SK-N-SH (cell line): ENCODE measurements around the gene KCNK4. TPM values are rescaled to one million over a fixed set of nuclear protein-coding genes. Genes with fewer than 3 reads are reported as not detected.

ENCODE experiments used
- CTCF ChIA-PET: fragments of 300-600, 350-600 bp; formaldehyde crosslinking; extraction: SDS; loops from one replicate; lab custom pipeline; 2021; lab: Yijun Ruan, JAX
- POLR2A ChIA-PET: fragments of 350-600 bp; sonication (Branson Sonifier 250); formaldehyde crosslinking; extraction: SDS; loops from one replicate; lab custom pipeline; 2020; ENCODE audit warnings: antibody characterized with exemption, inconsistent platforms; lab: Yijun Ruan, JAX
- DNase-seq: peaks from one replicate; pipeline ENCODE4 v3.0.0; 2012
- H2AFZ ChIP-seq: fragments of 200-600 bp; sonication (generic); 2 replicates; pipeline ENCODE4 v1.8.1; 2016; ENCODE audit warnings: antibody characterized with exemption, mild to moderate bottlenecking, low read depth
- H3F3A ChIP-seq: fragments of 200-600 bp; sonication (generic); replicated peaks from 2 replicates; pipeline ENCODE3; 2016; ENCODE audit warnings: antibody characterized with exemption, mild to moderate bottlenecking; ENCODE audit not compliant: insufficient read depth
- H3K27ac ChIP-seq, 2 experiments: fragments of 200-500 bp in 1 of 2; fragments of 200-600 bp in 1 of 2; sonication (Bioruptor generic) in 1 of 2; sonication (generic), shearing (Covaris generic) in 1 of 2; 2 replicates each; pipeline versions ENCODE4 v1.5.1 to v1.6.1; 2014 to 2016; ENCODE audit warnings: low read depth in 2 of 2, inconsistent platforms in 1 of 2, low read length in 1 of 2, mild to moderate bottlenecking in 1 of 2, mixed read lengths in 1 of 2
- H3K27me3 ChIP-seq: fragments of 200-600 bp; sonication (generic), shearing (Covaris generic); 2 replicates; pipeline ENCODE4 v1.6.1; 2016; ENCODE audit warnings: mixed run types; ENCODE audit not compliant: insufficient read depth
- H3K36me3 ChIP-seq, 2 experiments: fragments of 200-500 bp in 1 of 2; fragments of 200-600 bp in 1 of 2; sonication (Bioruptor generic) in 1 of 2; sonication (generic) in 1 of 2; replicated peaks in 1 of 2; 2 replicates each; pipeline versions ENCODE3 to v1.5.1; 2014 to 2016; ENCODE audit warnings: low read length in 1 of 2, mild to moderate bottlenecking in 1 of 2; ENCODE audit not compliant: insufficient read depth in 2 of 2, control insufficient read depth in 1 of 2
- H3K4me1 ChIP-seq, 2 experiments: fragments of 200-500 bp in 1 of 2; fragments of 200-600 bp in 1 of 2; sonication (Bioruptor generic) in 1 of 2; sonication (generic), shearing (Covaris generic) in 1 of 2; 2 replicates each; pipeline versions ENCODE4 v1.5.1 to v1.6.1; 2014 to 2016; ENCODE audit warnings: low read depth in 1 of 2, low read length in 1 of 2, mixed run types in 1 of 2; ENCODE audit not compliant: insufficient read depth in 2 of 2, control insufficient read depth in 1 of 2
- H3K4me2 ChIP-seq: fragments of 200-600 bp; sonication (generic), shearing (Covaris generic); 2 replicates; pipeline ENCODE4 v1.6.1; 2017; ENCODE audit warnings: mixed run types
- H3K4me3 ChIP-seq, 2 experiments: fragments of 200-500 bp in 1 of 2; fragments of 200-600 bp in 1 of 2; sonication (Bioruptor generic) in 1 of 2; sonication (generic), shearing (Covaris generic) in 1 of 2; 2 replicates each; pipeline versions ENCODE4 v1.5.1 to v1.8.1; 2014 to 2016; ENCODE audit warnings: low read depth in 2 of 2, inconsistent platforms in 1 of 2, low read length in 1 of 2, mild to moderate bottlenecking in 1 of 2, mixed read lengths in 1 of 2, moderate library complexity in 1 of 2
- H3K79me2 ChIP-seq: fragments of 200-600 bp; sonication (generic); 2 replicates; pipeline ENCODE4 v1.8.1; 2017; ENCODE audit warnings: mild to moderate bottlenecking; ENCODE audit not compliant: insufficient read depth
- H3K9ac ChIP-seq: fragments of 200-600 bp; sonication (generic); 2 replicates; pipeline ENCODE4 v1.6.1; 2017; ENCODE audit warnings: mixed run types
- H3K9me2 ChIP-seq: fragments of 200-600 bp; sonication (generic); 2 replicates; pipeline ENCODE4 v1.6.1; 2017; ENCODE audit warnings: mixed run types
- H3K9me3 ChIP-seq: fragments of 200-600 bp; sonication (generic); 2 replicates; pipeline ENCODE4 v1.6.1; 2017; ENCODE audit warnings: mixed run types, mild to moderate bottlenecking, moderate library complexity
- H4K20me1 ChIP-seq: fragments of 200-600 bp; sonication (generic); 2 replicates; pipeline ENCODE4 v1.6.1; 2017; ENCODE audit warnings: mild to moderate bottlenecking, mixed run types; ENCODE audit not compliant: insufficient read depth
- ELF1 ChIP-seq: IDR thresholded peaks from 2 replicates; pipeline ENCODE4 v1.4.0; 2012
- EP300 ChIP-seq, 2 experiments: IDR thresholded peaks; 2 replicates each; pipeline versions ENCODE4 v1.4.0 to v1.6.1; 2012; ENCODE audit warnings: borderline replicate concordance in 1 of 2, low read depth in 1 of 2, low read length in 1 of 2
- FOSL2 ChIP-seq: IDR thresholded peaks from 2 replicates; pipeline ENCODE4 v1.4.0; 2012; ENCODE audit warnings: low read depth, mild to moderate bottlenecking, moderate library complexity, borderline replicate concordance
- FOXJ3 ChIP-seq: sonication (generic); formaldehyde crosslinking; IDR thresholded peaks from 2 replicates; pipeline ENCODE4 v1.5.1; 2020; ENCODE audit warnings: mild to moderate bottlenecking, missing genetic modification reagents
- FOXM1 ChIP-seq: IDR thresholded peaks from 2 replicates; pipeline ENCODE4 v1.4.0; 2012; ENCODE audit warnings: low read depth, mild to moderate bottlenecking
- GATA2 ChIP-seq: sonication (generic); formaldehyde crosslinking; IDR thresholded peaks from 2 replicates; pipeline ENCODE4 v1.5.0; 2020; ENCODE audit warnings: mild to moderate bottlenecking, missing genetic modification reagents
- JUND ChIP-seq: IDR thresholded peaks from 2 replicates; pipeline ENCODE4 v1.4.0; 2012
- NFIC ChIP-seq: IDR thresholded peaks from 2 replicates; pipeline ENCODE4 v1.4.0; 2012; ENCODE audit warnings: borderline replicate concordance
- REST ChIP-seq: IDR thresholded peaks from 2 replicates; pipeline ENCODE4 v1.6.1; 2012; ENCODE audit warnings: mild to moderate bottlenecking, low read depth, low read length, moderate library complexity
- TAF1 ChIP-seq: IDR thresholded peaks from 2 replicates; pipeline ENCODE4 v1.6.1; 2012; ENCODE audit warnings: low read depth, mild to moderate bottlenecking, low read length, moderate library complexity, borderline replicate concordance
- TCF12 ChIP-seq: IDR thresholded peaks from 2 replicates; pipeline ENCODE4 v1.4.0; 2012
- WGBS: methylation state at CpG from one replicate; pipeline ENCODE4 v1.1.6; 2017; ENCODE audit warnings: low lambda C conversion rate; 5-methylcytosine and 5-hydroxymethylcytosine counted together
- polyA plus RNA-seq, 3 experiments: library from polyadenylated mRNA; depleted of rRNA; stranded (reverse); fragments of >200 nt; gene quantifications; 2 replicates each; pipeline ENCODE4 v1.2.3, GENCODE V29; 2012
- TF ChIP-seq, protein P1 (sequence below): fragments of 150-350 bp; IDR thresholded peaks from 2 replicates; pipeline ENCODE4 v1.6.1; 2016; ENCODE audit warnings: mild to moderate bottlenecking, low read depth, low read length
- TF ChIP-seq, protein P2 (sequence below): IDR thresholded peaks from 2 replicates; pipeline ENCODE4 v1.4.0; 2012; ENCODE audit warnings: low read depth, borderline replicate concordance
- TF ChIP-seq, protein P3 (sequence below): fragments of 200-600 bp; sonication (generic); IDR thresholded peaks from 2 replicates; pipeline ENCODE4 v1.6.1; 2017; ENCODE audit warnings: antibody characterized with exemption, mild to moderate bottlenecking, moderate library complexity

Gene KCNK4
- polyA plus RNA-seq, 1 of the 3 experiments (the other 2 are of a cell fraction): 0.16 TPM

GRCh38 chr11:64327375-64327774 lies 36.3 kb downstream of the KCNK4 start:
- Histone ChIP-seq H3K4me2 (no peak overlapping the region), H3K36me3 (no peaks in the 10 kb centered on the region), H3K9me3 (no peaks in the 10 kb centered on the region), H3K9ac (no peak overlapping the region)
- WGBS: 72% methylated on average over 2 of the region's 2 CpGs
- TF ChIP-seq REST (no peak), FOSL2 (no peak), EP300 (IDR thresholded peaks at IDR 0.05; ENCODE audit: borderline replicate concordance in 1 of 2, low read depth in 1 of 2, low read length in 1 of 2) (no peak), ELF1 (no peak), NFIC (no peak), FOXJ3 (CRISPR knock-in tag) (no peak), FOXM1 (no peak), TAF1 (no peak), GATA2 (CRISPR knock-in tag) (no peak), JUND (no peak), TCF12 (no peak)
- TF ChIP-seq, protein P1, sequence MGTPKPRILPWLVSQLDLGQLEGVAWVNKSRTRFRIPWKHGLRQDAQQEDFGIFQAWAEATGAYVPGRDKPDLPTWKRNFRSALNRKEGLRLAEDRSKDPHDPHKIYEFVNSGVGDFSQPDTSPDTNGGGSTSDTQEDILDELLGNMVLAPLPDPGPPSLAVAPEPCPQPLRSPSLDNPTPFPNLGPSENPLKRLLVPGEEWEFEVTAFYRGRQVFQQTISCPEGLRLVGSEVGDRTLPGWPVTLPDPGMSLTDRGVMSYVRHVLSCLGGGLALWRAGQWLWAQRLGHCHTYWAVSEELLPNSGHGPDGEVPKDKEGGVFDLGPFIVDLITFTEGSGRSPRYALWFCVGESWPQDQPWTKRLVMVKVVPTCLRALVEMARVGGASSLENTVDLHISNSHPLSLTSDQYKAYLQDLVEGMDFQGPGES: no peak
- TF ChIP-seq, protein P2, sequence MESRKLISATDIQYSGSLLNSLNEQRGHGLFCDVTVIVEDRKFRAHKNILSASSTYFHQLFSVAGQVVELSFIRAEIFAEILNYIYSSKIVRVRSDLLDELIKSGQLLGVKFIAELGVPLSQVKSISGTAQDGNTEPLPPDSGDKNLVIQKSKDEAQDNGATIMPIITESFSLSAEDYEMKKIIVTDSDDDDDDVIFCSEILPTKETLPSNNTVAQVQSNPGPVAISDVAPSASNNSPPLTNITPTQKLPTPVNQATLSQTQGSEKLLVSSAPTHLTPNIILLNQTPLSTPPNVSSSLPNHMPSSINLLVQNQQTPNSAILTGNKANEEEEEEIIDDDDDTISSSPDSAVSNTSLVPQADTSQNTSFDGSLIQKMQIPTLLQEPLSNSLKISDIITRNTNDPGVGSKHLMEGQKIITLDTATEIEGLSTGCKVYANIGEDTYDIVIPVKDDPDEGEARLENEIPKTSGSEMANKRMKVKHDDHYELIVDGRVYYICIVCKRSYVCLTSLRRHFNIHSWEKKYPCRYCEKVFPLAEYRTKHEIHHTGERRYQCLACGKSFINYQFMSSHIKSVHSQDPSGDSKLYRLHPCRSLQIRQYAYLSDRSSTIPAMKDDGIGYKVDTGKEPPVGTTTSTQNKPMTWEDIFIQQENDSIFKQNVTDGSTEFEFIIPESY: no peak
- TF ChIP-seq, protein P3, sequence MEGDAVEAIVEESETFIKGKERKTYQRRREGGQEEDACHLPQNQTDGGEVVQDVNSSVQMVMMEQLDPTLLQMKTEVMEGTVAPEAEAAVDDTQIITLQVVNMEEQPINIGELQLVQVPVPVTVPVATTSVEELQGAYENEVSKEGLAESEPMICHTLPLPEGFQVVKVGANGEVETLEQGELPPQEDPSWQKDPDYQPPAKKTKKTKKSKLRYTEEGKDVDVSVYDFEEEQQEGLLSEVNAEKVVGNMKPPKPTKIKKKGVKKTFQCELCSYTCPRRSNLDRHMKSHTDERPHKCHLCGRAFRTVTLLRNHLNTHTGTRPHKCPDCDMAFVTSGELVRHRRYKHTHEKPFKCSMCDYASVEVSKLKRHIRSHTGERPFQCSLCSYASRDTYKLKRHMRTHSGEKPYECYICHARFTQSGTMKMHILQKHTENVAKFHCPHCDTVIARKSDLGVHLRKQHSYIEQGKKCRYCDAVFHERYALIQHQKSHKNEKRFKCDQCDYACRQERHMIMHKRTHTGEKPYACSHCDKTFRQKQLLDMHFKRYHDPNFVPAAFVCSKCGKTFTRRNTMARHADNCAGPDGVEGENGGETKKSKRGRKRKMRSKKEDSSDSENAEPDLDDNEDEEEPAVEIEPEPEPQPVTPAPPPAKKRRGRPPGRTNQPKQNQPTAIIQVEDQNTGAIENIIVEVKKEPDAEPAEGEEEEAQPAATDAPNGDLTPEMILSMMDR: no peak
- TF ChIP-seq, all 33 proteins: peak for 0
- no peaks in the 10 kb centered on the region for H3K9me2 ChIP-seq
- H3F3A ChIP-seq: peaks cover 14% of the 10 kb centered on the region
- H3K27me3 ChIP-seq: no peaks in the 10 kb centered on the region
- no peak for DNase-seq
- POLR2A ChIA-PET: no interaction called here
- H3K79me2 ChIP-seq: no peaks in the 10 kb centered on the region
- H3K27ac ChIP-seq: no peak overlapping the region
- H2AFZ ChIP-seq: no peak overlapping the region
- no peak overlapping the region for H3K4me3 ChIP-seq
- no peaks in the 10 kb centered on the region for H4K20me1 ChIP-seq
- H3K4me1 ChIP-seq: peaks cover 0 to 5% of the 10 kb centered on the region in 2 experiments; a peak in 2 of 4 replicates
- CTCF ChIA-PET: interaction anchor here (0.8 to 1.4 kb wide), 2 partner anchors 15 to 28 kb away, joined by 3 to 4 read pairs; no protein-coding TSS in a partner anchor
